Measurements from ENCODE around the gene TRMT61B. TPM values are rescaled to one million over a fixed set of nuclear protein-coding genes. Genes with fewer than 3 reads are reported as not detected.

TRMT61B gene
- total and polyA plus RNA-seq, 2 experiments from 2014 or later: 34.7 to 52.7 TPM

DNA sequence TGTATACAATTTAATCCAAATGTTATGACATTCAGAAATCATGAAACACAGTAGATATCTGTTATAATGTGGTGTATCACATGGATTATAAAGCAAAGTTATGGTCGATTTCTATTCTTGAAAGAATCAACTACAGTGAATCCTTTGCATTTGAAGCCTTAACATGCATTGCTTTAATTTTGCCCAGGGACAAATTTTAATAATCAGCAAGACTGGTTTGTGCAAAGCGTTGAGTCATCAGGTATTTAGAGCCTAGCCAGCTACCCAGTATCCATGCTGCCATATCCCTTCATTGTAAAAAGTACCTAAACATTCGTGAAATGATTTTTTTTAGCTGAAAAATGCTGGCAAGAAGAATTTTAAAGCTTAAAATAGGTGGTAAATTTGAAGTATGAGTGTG, 68.4 kb downstream of the TRMT61B start (continued):
- no peak for TF ChIP-seq CTCF (conservative IDR thresholded peaks at IDR 0.05; ENCODE audit: low read depth in 2 of 2)
- no peak for TF ChIP-seq EZH2phosphoT487 (IDR thresholded peaks at IDR 0.05; ENCODE audit: unreplicated experiment)
- TF ChIP-seq, protein P1, sequence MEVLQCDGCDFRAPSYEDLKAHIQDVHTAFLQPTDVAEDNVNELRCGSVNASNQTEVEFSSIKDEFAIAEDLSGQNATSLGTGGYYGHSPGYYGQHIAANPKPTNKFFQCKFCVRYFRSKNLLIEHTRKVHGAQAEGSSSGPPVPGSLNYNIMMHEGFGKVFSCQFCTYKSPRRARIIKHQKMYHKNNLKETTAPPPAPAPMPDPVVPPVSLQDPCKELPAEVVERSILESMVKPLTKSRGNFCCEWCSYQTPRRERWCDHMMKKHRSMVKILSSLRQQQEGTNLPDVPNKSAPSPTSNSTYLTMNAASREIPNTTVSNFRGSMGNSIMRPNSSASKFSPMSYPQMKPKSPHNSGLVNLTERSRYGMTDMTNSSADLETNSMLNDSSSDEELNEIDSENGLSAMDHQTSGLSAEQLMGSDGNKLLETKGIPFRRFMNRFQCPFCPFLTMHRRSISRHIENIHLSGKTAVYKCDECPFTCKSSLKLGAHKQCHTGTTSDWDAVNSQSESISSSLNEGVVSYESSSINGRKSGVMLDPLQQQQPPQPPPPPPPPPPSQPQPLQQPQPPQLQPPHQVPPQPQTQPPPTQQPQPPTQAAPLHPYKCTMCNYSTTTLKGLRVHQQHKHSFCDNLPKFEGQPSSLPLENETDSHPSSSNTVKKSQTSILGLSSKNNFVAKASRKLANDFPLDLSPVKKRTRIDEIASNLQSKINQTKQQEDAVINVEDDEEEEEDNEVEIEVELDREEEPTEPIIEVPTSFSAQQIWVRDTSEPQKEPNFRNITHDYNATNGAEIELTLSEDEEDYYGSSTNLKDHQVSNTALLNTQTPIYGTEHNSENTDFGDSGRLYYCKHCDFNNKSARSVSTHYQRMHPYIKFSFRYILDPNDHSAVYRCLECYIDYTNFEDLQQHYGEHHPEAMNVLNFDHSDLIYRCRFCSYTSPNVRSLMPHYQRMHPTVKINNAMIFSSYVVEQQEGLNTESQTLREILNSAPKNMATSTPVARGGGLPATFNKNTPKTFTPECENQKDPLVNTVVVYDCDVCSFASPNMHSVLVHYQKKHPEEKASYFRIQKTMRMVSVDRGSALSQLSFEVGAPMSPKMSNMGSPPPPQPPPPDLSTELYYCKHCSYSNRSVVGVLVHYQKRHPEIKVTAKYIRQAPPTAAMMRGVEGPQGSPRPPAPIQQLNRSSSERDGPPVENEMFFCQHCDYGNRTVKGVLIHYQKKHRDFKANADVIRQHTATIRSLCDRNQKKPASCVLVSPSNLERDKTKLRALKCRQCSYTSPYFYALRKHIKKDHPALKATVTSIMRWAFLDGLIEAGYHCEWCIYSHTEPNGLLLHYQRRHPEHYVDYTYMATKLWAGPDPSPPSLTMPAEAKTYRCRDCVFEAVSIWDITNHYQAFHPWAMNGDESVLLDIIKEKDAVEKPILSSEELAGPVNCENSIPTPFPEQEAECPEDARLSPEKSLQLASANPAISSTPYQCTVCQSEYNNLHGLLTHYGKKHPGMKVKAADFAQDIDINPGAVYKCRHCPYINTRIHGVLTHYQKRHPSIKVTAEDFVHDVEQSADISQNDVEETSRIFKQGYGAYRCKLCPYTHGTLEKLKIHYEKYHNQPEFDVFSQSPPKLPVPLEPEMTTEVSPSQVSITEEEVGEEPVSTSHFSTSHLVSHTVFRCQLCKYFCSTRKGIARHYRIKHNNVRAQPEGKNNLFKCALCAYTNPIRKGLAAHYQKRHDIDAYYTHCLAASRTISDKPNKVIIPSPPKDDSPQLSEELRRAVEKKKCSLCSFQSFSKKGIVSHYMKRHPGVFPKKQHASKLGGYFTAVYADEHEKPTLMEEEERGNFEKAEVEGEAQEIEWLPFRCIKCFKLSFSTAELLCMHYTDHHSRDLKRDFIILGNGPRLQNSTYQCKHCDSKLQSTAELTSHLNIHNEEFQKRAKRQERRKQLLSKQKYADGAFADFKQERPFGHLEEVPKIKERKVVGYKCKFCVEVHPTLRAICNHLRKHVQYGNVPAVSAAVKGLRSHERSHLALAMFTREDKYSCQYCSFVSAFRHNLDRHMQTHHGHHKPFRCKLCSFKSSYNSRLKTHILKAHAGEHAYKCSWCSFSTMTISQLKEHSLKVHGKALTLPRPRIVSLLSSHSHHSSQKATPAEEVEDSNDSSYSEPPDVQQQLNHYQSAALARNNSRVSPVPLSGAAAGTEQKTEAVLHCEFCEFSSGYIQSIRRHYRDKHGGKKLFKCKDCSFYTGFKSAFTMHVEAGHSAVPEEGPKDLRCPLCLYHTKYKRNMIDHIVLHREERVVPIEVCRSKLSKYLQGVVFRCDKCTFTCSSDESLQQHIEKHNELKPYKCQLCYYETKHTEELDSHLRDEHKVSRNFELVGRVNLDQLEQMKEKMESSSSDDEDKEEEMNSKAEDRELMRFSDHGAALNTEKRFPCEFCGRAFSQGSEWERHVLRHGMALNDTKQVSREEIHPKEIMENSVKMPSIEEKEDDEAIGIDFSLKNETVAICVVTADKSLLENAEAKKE (CRISPR knock-in tag; IDR thresholded peaks at IDR 0.05): no peak
- no peak for TF ChIP-seq POLR2AphosphoS5 (IDR thresholded peaks at IDR 0.05; ENCODE audit: low read depth)

Small RNA genes lying within 50 kb of the gene (small RNA-seq; reads per million reads assigned to genes)
- gene SNORD92 (ENCODE audit: low replicate concordance): 122 reads per million, percentile 99 among the genes with 10 or more reads in this experiment

Other genes with a start within 250 kb of the TRMT61B start
- gene PPP1CB, start 118.5 kb downstream of the TRMT61B start, total RNA-seq (2014; rRNA removed; shearing (Covaris generic)): 118 and 146 TPM in 2 replicates
- gene PPP1CB, start 118.5 kb downstream of the TRMT61B start, polyA plus RNA-seq (2016; fragmentation: Nextera tagmentation; extraction: Ambion mirVana): 90.7 and 103 TPM in 2 replicates
- gene SPDYA, start 59.5 kb downstream of the TRMT61B start, total RNA-seq (2014; rRNA removed; shearing (Covaris generic)): 0.12 and 0.42 TPM in 2 replicates
- 2.8 and 4.0 TPM in 2 replicates for gene SPDYA, start 59.5 kb downstream of the TRMT61B start, polyA plus RNA-seq (2016; fragmentation: Nextera tagmentation; extraction: Ambion mirVana)
- 112 and 140 TPM in 2 replicates for gene WDR43, start 24.4 kb upstream of the TRMT61B start, total RNA-seq (2014; rRNA removed; shearing (Covaris generic))
- 101 and 103 TPM in 2 replicates for gene WDR43, start 24.4 kb upstream of the TRMT61B start, polyA plus RNA-seq (2016; fragmentation: Nextera tagmentation; extraction: Ambion mirVana)
- 0.47 and 1.8 TPM in 2 replicates for gene TOGARAM2, start 111.0 kb upstream of the TRMT61B start, total RNA-seq (2014; rRNA removed; shearing (Covaris generic))
- 1.8 and 2.4 TPM in 2 replicates for gene TOGARAM2, start 111.0 kb upstream of the TRMT61B start, polyA plus RNA-seq (2016; fragmentation: Nextera tagmentation; extraction: Ambion mirVana)
- not detected in 2 replicates for gene PCARE, start 204.2 kb upstream of the TRMT61B start, total RNA-seq (2014; rRNA removed; shearing (Covaris generic))
- gene PCARE, start 204.2 kb upstream of the TRMT61B start, polyA plus RNA-seq (2016; fragmentation: Nextera tagmentation; extraction: Ambion mirVana): not detected in 2 replicates
- 0.14 TPM in 1 of 2 replicates, not detected in the other for gene CLIP4, start 245.1 kb upstream of the TRMT61B start, total RNA-seq (2014; rRNA removed; shearing (Covaris generic))
- gene CLIP4, start 245.1 kb upstream of the TRMT61B start, polyA plus RNA-seq (2016; fragmentation: Nextera tagmentation; extraction: Ambion mirVana): 0.06 TPM in 1 of 2 replicates, not detected in the other